GM20000 (cell line): Measurements from ENCODE around the gene CDH26.

Experiments used
- DNase-seq: peaks from one replicate; pipeline ENCODE4 v3.0.0; 2012; ENCODE audit warnings: low spot score
- TF ChIP-seq, protein P1 (sequence below): IDR thresholded peaks from 2 replicates; pipeline ENCODE4 v1.5.1; 2012; ENCODE audit warnings: mild to moderate bottlenecking, control low read depth; ENCODE audit errors: extremely low read depth, missing control alignments

CDH26 gene

DNA sequence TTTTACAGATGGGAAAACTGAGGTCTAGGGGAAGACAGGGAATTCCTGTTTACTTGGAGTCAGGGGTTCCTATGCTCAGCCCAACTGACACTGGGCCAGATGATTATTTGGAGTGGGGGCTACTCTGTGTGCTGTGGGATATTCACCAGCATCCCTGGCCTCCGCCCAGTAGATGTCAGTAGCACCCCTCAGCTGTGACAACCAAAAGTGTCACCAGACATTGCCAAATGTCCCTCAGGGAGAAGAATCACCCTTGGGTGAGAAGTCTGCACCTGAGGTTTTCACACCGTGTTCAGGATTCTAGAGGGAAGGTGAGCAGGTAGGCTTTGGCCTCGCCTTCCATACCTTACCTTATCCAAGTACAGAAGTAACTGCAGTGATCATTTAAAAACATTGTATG is 27.6 kb downstream of the CDH26 start:
- TF ChIP-seq, protein P1, sequence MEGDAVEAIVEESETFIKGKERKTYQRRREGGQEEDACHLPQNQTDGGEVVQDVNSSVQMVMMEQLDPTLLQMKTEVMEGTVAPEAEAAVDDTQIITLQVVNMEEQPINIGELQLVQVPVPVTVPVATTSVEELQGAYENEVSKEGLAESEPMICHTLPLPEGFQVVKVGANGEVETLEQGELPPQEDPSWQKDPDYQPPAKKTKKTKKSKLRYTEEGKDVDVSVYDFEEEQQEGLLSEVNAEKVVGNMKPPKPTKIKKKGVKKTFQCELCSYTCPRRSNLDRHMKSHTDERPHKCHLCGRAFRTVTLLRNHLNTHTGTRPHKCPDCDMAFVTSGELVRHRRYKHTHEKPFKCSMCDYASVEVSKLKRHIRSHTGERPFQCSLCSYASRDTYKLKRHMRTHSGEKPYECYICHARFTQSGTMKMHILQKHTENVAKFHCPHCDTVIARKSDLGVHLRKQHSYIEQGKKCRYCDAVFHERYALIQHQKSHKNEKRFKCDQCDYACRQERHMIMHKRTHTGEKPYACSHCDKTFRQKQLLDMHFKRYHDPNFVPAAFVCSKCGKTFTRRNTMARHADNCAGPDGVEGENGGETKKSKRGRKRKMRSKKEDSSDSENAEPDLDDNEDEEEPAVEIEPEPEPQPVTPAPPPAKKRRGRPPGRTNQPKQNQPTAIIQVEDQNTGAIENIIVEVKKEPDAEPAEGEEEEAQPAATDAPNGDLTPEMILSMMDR = no peak

DNA sequence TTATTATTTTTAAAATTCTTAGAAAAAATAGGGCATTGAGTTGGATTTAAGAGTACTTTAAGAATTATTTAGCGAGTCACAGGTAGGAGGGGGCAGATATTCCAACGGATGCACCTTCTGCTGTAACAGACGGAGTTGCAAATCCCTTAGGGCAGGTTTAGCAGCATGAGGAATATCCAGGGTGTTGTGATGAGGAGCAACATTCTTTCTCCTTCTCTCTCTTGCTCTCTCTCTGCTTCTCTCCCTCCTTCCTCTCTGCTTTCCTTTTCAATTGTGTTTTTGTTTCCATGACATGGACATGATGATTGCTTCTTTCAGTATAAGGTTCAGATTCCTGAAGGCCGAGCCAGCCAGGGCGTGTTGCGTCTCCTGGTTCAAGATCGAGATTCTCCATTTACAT is 28.9 kb downstream of the CDH26 start:
- no peak for DNase-seq
- TF ChIP-seq, protein P1 = no peak

More for the DNA sequence above, 27.6 kb downstream of the CDH26 start:
- no peak for DNase-seq

DNA sequence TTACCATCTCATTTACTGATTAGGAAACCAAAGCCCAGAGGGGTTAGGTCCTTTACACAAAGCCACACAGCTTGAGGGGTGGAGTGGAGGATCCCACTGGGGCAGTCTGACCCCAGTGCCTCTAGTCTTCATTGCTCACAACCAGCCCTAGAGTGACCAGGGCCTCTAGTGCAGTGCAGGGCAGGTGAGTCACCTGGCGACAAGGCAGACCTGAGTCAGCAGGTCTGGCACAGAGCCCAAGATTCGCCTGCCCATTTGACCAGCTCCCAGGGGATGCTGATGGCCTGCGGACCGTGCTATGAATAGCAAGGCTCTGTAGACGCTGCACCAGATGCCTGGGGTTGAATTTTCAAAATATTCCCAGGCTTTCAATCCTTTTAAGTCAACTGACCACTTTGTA is 29.9 kb downstream of the CDH26 start:
- DNase-seq = no peak
- TF ChIP-seq, protein P1 = no peak

DNA sequence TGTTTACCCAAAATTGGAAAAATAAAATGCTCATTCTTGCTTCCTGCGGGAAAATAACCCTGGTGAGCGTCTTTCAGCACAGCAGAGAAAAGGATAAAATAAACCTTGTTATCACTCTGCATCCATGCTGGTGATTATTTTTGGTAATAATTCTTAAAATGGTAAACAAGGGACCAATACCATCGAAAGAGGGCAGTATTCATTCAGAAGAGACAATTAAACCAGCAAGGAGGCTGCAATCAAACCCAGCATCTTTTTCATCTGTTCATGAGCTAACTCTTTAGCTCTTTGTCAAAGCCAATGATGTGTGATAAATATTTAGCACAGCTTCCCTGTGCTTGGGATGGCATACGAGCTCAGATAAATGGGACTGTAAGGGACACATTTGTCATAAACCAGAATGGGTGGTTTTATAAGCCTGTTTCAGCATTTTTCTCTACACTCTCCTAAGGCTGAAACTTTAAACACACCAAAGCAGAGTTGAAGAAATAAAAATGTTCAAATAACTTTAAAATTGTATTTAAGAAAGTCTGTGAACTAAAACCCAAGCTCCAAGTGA is 34.4 kb downstream of the CDH26 start:
- TF ChIP-seq, protein P1 = no peak
- no peak for DNase-seq

DNA sequence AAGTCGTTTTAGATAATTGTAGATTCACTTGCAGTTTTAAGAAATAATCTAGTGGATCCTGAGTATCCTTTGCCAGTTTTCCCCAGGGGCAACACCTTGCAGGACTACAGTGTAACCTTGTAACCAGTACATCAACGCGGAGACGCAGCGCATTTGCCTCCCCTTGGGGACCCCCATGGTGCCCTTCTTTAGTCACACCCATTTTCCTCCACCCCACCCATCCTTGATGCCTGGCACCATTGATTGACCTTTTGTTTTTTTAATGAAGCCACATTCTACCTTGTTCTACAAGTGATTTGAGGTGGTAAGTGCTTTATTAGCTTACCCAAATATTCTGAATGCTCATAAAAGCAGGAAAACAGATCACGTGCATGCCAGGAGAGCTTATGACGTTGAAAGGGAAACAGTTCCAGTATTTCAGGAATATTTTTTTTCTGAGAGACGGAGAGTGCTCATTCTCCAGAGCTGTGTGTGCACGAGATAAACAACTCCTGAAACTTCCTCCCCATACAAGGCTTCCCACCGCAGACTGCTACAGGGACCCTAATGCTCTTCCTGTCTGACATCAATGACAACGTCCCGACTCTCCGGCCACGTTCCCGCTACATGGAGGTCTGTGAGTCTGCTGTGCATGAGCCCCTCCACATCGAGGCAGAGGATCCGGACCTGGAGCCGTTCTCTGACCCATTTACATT is 35.7 kb downstream of the CDH26 start:
- TF ChIP-seq, protein P1 = no peak

DNA sequence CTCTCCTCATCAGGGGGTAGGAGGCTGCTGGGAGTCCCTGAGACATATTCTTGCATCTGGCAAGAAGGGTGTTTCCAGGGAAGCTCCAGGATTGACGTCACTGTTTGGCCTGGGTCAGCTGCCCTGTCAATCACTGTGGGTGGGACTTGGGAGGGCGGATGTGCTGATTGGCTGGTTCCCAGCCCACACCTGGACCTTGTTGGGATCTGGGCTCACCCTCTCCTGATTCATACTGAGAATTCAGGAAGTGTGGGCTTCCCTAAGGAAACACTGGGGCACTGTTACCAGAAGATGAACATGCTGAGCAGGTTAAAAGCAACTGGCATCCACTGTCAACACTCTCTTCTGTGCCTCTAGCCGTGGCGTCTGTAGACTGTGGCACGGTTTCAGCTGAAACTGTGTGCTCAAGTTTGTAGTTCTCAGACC is 36.5 kb downstream of the CDH26 start:
- TF ChIP-seq, protein P1 = no peak
- DNase-seq = no peak

More for the DNA sequence above, 35.7 kb downstream of the CDH26 start:
- no peak for DNase-seq

DNA sequence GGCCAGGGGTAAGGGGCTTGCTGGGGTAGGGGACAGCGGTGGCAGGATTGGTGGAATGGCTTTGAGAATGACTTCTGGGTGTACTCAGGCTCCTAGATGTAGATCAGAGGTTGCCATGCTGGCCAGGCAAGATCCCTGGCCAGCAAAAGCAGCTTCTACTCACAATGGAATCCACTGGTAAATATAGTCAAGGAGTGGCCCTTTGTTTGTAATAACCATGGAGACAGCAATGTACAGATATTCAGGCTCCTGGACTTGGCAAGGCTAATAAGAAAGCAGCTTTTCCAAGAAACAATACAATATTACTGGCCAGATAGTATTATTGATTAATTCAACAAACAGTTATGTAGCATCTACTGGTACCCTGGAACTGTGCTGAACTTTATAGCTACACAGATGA is 37.9 kb downstream of the CDH26 start:
- DNase-seq = no peak
- TF ChIP-seq, protein P1 = no peak
